SK-N-SH (cell line): ENCODE data around the gene NMNAT2. TPM values are rescaled to one million over a fixed set of nuclear protein-coding genes. Genes with fewer than 3 reads are reported as not detected.

Experiments used
- CTCF ChIA-PET: fragments of 300-600, 350-600 bp; formaldehyde crosslinking; extraction: SDS; loops from one replicate; lab custom pipeline; 2021; lab: Yijun Ruan, JAX
- POLR2A ChIA-PET: fragments of 350-600 bp; sonication (Branson Sonifier 250); formaldehyde crosslinking; extraction: SDS; loops from one replicate; lab custom pipeline; 2020; ENCODE audit warnings: antibody characterized with exemption, inconsistent platforms; lab: Yijun Ruan, JAX
- DNase-seq: peaks from one replicate; pipeline ENCODE4 v3.0.0; 2012
- H2AFZ ChIP-seq: fragments of 200-600 bp; sonication (generic); 2 replicates; pipeline ENCODE4 v1.8.1; 2016; ENCODE audit warnings: antibody characterized with exemption, mild to moderate bottlenecking, low read depth
- H3F3A ChIP-seq: fragments of 200-600 bp; sonication (generic); replicated peaks from 2 replicates; pipeline ENCODE3; 2016; ENCODE audit warnings: antibody characterized with exemption, mild to moderate bottlenecking; ENCODE audit not compliant: insufficient read depth
- H3K27ac ChIP-seq, 2 experiments: fragments of 200-500 bp in 1 of 2; fragments of 200-600 bp in 1 of 2; sonication (Bioruptor generic) in 1 of 2; sonication (generic), shearing (Covaris generic) in 1 of 2; 2 replicates each; pipeline versions ENCODE4 v1.5.1 to v1.6.1; 2014 to 2016; ENCODE audit warnings: low read depth in 2 of 2, inconsistent platforms in 1 of 2, low read length in 1 of 2, mild to moderate bottlenecking in 1 of 2, mixed read lengths in 1 of 2
- H3K27me3 ChIP-seq: fragments of 200-600 bp; sonication (generic), shearing (Covaris generic); 2 replicates; pipeline ENCODE4 v1.6.1; 2016; ENCODE audit warnings: mixed run types; ENCODE audit not compliant: insufficient read depth
- H3K36me3 ChIP-seq, 2 experiments: fragments of 200-500 bp in 1 of 2; fragments of 200-600 bp in 1 of 2; sonication (Bioruptor generic) in 1 of 2; sonication (generic) in 1 of 2; replicated peaks in 1 of 2; 2 replicates each; pipeline versions ENCODE3 to v1.5.1; 2014 to 2016; ENCODE audit warnings: low read length in 1 of 2, mild to moderate bottlenecking in 1 of 2; ENCODE audit not compliant: insufficient read depth in 2 of 2, control insufficient read depth in 1 of 2
- H3K4me1 ChIP-seq, 2 experiments: fragments of 200-500 bp in 1 of 2; fragments of 200-600 bp in 1 of 2; sonication (Bioruptor generic) in 1 of 2; sonication (generic), shearing (Covaris generic) in 1 of 2; 2 replicates each; pipeline versions ENCODE4 v1.5.1 to v1.6.1; 2014 to 2016; ENCODE audit warnings: low read depth in 1 of 2, low read length in 1 of 2, mixed run types in 1 of 2; ENCODE audit not compliant: insufficient read depth in 2 of 2, control insufficient read depth in 1 of 2
- H3K4me2 ChIP-seq: fragments of 200-600 bp; sonication (generic), shearing (Covaris generic); 2 replicates; pipeline ENCODE4 v1.6.1; 2017; ENCODE audit warnings: mixed run types
- H3K4me3 ChIP-seq, 2 experiments: fragments of 200-500 bp in 1 of 2; fragments of 200-600 bp in 1 of 2; sonication (Bioruptor generic) in 1 of 2; sonication (generic), shearing (Covaris generic) in 1 of 2; 2 replicates each; pipeline versions ENCODE4 v1.5.1 to v1.8.1; 2014 to 2016; ENCODE audit warnings: low read depth in 2 of 2, inconsistent platforms in 1 of 2, low read length in 1 of 2, mild to moderate bottlenecking in 1 of 2, mixed read lengths in 1 of 2, moderate library complexity in 1 of 2
- H3K79me2 ChIP-seq: fragments of 200-600 bp; sonication (generic); 2 replicates; pipeline ENCODE4 v1.8.1; 2017; ENCODE audit warnings: mild to moderate bottlenecking; ENCODE audit not compliant: insufficient read depth
- H3K9ac ChIP-seq: fragments of 200-600 bp; sonication (generic); 2 replicates; pipeline ENCODE4 v1.6.1; 2017; ENCODE audit warnings: mixed run types
- H3K9me2 ChIP-seq: fragments of 200-600 bp; sonication (generic); 2 replicates; pipeline ENCODE4 v1.6.1; 2017; ENCODE audit warnings: mixed run types
- H3K9me3 ChIP-seq: fragments of 200-600 bp; sonication (generic); 2 replicates; pipeline ENCODE4 v1.6.1; 2017; ENCODE audit warnings: mixed run types, mild to moderate bottlenecking, moderate library complexity
- H4K20me1 ChIP-seq: fragments of 200-600 bp; sonication (generic); 2 replicates; pipeline ENCODE4 v1.6.1; 2017; ENCODE audit warnings: mild to moderate bottlenecking, mixed run types; ENCODE audit not compliant: insufficient read depth
- ELF1 ChIP-seq: IDR thresholded peaks from 2 replicates; pipeline ENCODE4 v1.4.0; 2012
- EZH2phosphoT487 ChIP-seq: fragments of 200-600 bp; sonication (generic); IDR thresholded peaks from 2 replicates; pipeline ENCODE4 v1.6.1; 2017; ENCODE audit warnings: low read depth, mixed run types, mild to moderate bottlenecking, antibody characterized with exemption, moderate library complexity, borderline replicate concordance
- FOSL2 ChIP-seq: IDR thresholded peaks from 2 replicates; pipeline ENCODE4 v1.4.0; 2012; ENCODE audit warnings: low read depth, mild to moderate bottlenecking, moderate library complexity, borderline replicate concordance
- FOXJ3 ChIP-seq: sonication (generic); formaldehyde crosslinking; IDR thresholded peaks from 2 replicates; pipeline ENCODE4 v1.5.1; 2020; ENCODE audit warnings: mild to moderate bottlenecking, missing genetic modification reagents
- FOXM1 ChIP-seq: IDR thresholded peaks from 2 replicates; pipeline ENCODE4 v1.4.0; 2012; ENCODE audit warnings: low read depth, mild to moderate bottlenecking
- JUND ChIP-seq: IDR thresholded peaks from 2 replicates; pipeline ENCODE4 v1.4.0; 2012
- MXI1 ChIP-seq: IDR thresholded peaks from 2 replicates; pipeline ENCODE4 v1.6.1; 2012; ENCODE audit warnings: mild to moderate bottlenecking, low read depth, low read length, improper control_type of control experiment
- NFIC ChIP-seq: IDR thresholded peaks from 2 replicates; pipeline ENCODE4 v1.4.0; 2012; ENCODE audit warnings: borderline replicate concordance
- RFX5 ChIP-seq: IDR thresholded peaks from 2 replicates; pipeline ENCODE4 v1.6.1; 2012; ENCODE audit warnings: mild to moderate bottlenecking, improper control_type of control experiment, low read length
- SMC3 ChIP-seq: IDR thresholded peaks from 2 replicates; pipeline ENCODE4 v1.6.1; 2012; ENCODE audit warnings: low read depth, low read length, improper control_type of control experiment
- TAF1 ChIP-seq: IDR thresholded peaks from 2 replicates; pipeline ENCODE4 v1.6.1; 2012; ENCODE audit warnings: low read depth, mild to moderate bottlenecking, low read length, moderate library complexity, borderline replicate concordance
- YY1 ChIP-seq: IDR thresholded peaks from 2 replicates; pipeline ENCODE4 v1.4.0; 2012; ENCODE audit warnings: low read depth, mild to moderate bottlenecking
- WGBS: methylation state at CpG from one replicate; pipeline ENCODE4 v1.1.6; 2017; ENCODE audit warnings: low lambda C conversion rate; 5-methylcytosine and 5-hydroxymethylcytosine counted together
- polyA plus RNA-seq, 3 experiments: library from polyadenylated mRNA; depleted of rRNA; stranded (reverse); fragments of >200 nt; gene quantifications; 2 replicates each; pipeline ENCODE4 v1.2.3, GENCODE V29; 2012
- TF ChIP-seq, protein P1 (sequence below): fragments of 150-350 bp; IDR thresholded peaks from 2 replicates; pipeline ENCODE4 v1.6.1; 2017; ENCODE audit warnings: antibody characterized with exemption, low read length, low read depth, borderline replicate concordance
- TF ChIP-seq, protein P2 (sequence below): IDR thresholded peaks from 2 replicates; pipeline ENCODE4 v1.6.1; 2012; ENCODE audit warnings: mild to moderate bottlenecking, low read depth, low read length, moderate library complexity
- TF ChIP-seq, protein P3 (sequence below): IDR thresholded peaks from 2 replicates; pipeline ENCODE4 v1.4.0; 2012; ENCODE audit warnings: low read depth, borderline replicate concordance
- TF ChIP-seq, protein P4 (sequence below): IDR thresholded peaks from 2 replicates; pipeline ENCODE4 v1.4.0; 2012; ENCODE audit warnings: low read depth, borderline replicate concordance
- TF ChIP-seq, protein P5 (sequence below): fragments of 200-600 bp; sonication (generic); IDR thresholded peaks from 2 replicates; pipeline ENCODE4 v1.6.1; 2017; ENCODE audit warnings: antibody characterized with exemption, mild to moderate bottlenecking, moderate library complexity
- TF ChIP-seq, protein P6 (sequence below): IDR thresholded peaks from 2 replicates; pipeline ENCODE4; 2012

The NMNAT2 gene
- polyA plus RNA-seq, 1 of the 3 experiments (the other 2 are of a cell fraction), result 0.07 TPM

DNA sequence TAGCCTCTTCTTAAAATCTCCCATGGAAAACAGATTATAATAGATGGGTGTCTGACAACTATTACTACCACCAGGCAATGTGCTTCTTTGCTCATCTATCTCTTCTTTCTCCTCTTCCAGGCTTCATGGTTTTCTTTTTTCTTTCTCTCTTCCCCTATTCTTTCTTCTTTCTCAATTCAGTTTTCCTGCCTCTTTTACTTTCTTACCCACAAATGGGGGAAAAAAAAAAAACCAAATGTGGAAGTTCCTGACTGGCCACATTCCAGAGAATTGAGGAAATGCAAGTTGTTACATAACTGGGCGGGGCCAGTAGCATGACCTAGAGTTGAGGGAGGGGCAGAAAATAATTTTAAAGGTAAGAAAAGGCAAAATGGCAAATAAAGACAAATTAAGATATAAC lies 43.2 kb upstream of the NMNAT2 start (continued):
- TF ChIP-seq, protein P1, sequence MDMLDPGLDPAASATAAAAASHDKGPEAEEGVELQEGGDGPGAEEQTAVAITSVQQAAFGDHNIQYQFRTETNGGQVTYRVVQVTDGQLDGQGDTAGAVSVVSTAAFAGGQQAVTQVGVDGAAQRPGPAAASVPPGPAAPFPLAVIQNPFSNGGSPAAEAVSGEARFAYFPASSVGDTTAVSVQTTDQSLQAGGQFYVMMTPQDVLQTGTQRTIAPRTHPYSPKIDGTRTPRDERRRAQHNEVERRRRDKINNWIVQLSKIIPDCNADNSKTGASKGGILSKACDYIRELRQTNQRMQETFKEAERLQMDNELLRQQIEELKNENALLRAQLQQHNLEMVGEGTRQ, result no peak
- TF ChIP-seq EZH2phosphoT487 (no peak), ELF1 (no peak), SMC3 (no peak), TAF1 (no peak)
- TF ChIP-seq, protein P2, sequence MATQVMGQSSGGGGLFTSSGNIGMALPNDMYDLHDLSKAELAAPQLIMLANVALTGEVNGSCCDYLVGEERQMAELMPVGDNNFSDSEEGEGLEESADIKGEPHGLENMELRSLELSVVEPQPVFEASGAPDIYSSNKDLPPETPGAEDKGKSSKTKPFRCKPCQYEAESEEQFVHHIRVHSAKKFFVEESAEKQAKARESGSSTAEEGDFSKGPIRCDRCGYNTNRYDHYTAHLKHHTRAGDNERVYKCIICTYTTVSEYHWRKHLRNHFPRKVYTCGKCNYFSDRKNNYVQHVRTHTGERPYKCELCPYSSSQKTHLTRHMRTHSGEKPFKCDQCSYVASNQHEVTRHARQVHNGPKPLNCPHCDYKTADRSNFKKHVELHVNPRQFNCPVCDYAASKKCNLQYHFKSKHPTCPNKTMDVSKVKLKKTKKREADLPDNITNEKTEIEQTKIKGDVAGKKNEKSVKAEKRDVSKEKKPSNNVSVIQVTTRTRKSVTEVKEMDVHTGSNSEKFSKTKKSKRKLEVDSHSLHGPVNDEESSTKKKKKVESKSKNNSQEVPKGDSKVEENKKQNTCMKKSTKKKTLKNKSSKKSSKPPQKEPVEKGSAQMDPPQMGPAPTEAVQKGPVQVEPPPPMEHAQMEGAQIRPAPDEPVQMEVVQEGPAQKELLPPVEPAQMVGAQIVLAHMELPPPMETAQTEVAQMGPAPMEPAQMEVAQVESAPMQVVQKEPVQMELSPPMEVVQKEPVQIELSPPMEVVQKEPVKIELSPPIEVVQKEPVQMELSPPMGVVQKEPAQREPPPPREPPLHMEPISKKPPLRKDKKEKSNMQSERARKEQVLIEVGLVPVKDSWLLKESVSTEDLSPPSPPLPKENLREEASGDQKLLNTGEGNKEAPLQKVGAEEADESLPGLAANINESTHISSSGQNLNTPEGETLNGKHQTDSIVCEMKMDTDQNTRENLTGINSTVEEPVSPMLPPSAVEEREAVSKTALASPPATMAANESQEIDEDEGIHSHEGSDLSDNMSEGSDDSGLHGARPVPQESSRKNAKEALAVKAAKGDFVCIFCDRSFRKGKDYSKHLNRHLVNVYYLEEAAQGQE, result no peak

DNA sequence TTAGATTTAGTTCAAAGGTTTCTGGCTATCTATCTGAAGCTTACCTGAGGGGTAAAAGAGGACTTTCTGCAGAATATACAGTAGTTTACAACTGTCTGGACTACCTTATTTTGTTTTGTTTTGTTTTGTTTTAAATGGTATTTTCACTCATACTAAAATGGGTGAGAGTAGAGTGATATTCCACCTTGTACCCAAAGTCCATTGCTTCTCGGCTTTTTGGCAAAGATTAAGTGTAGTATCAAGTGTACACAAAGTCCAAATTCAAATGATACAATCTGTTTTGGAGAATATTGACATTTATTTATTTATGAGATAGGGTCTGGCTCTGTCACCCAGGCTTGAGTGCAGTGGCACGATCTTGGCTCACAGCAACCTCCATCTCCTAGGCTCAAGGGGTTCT lies 42.4 kb upstream of the NMNAT2 start:
- CTCF ChIA-PET, result no interaction called here
- Histone ChIP-seq H3K9ac (no peak overlapping the region), H2AFZ (no peak overlapping the region), H3K9me3 (no peaks in the 10 kb centered on the region), H3K9me2 (no peaks in the 10 kb centered on the region), H3K27me3 (no peaks in the 10 kb centered on the region), H3K36me3 (no peaks in the 10 kb centered on the region), H3K27ac (no peak overlapping the region), H3K79me2 (no peaks in the 10 kb centered on the region), H4K20me1 (no peaks in the 10 kb centered on the region), H3K4me1 (no peaks in the 10 kb centered on the region; a peak in 1 of 4 replicates), H3F3A (no peaks in the 10 kb centered on the region), H3K4me2 (no peak overlapping the region), H3K4me3 (no peak overlapping the region)
- no peak for DNase-seq
- WGBS, result 41% methylated on average over 2 of the region's 2 CpGs
- POLR2A ChIA-PET, result no interaction called here
- TF ChIP-seq JUND (no peak), YY1 (no peak), RFX5 (no peak), MXI1 (no peak), FOXJ3 (CRISPR knock-in tag) (no peak), ELF1 (no peak), FOXM1 (no peak), NFIC (no peak), FOSL2 (no peak)
- TF ChIP-seq, protein P3, sequence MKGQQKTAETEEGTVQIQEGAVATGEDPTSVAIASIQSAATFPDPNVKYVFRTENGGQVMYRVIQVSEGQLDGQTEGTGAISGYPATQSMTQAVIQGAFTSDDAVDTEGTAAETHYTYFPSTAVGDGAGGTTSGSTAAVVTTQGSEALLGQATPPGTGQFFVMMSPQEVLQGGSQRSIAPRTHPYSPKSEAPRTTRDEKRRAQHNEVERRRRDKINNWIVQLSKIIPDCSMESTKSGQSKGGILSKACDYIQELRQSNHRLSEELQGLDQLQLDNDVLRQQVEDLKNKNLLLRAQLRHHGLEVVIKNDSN, result no peak
- TF ChIP-seq, protein P2, result no peak
- TF ChIP-seq, protein P4, sequence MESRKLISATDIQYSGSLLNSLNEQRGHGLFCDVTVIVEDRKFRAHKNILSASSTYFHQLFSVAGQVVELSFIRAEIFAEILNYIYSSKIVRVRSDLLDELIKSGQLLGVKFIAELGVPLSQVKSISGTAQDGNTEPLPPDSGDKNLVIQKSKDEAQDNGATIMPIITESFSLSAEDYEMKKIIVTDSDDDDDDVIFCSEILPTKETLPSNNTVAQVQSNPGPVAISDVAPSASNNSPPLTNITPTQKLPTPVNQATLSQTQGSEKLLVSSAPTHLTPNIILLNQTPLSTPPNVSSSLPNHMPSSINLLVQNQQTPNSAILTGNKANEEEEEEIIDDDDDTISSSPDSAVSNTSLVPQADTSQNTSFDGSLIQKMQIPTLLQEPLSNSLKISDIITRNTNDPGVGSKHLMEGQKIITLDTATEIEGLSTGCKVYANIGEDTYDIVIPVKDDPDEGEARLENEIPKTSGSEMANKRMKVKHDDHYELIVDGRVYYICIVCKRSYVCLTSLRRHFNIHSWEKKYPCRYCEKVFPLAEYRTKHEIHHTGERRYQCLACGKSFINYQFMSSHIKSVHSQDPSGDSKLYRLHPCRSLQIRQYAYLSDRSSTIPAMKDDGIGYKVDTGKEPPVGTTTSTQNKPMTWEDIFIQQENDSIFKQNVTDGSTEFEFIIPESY, result no peak
- TF ChIP-seq, protein P5, sequence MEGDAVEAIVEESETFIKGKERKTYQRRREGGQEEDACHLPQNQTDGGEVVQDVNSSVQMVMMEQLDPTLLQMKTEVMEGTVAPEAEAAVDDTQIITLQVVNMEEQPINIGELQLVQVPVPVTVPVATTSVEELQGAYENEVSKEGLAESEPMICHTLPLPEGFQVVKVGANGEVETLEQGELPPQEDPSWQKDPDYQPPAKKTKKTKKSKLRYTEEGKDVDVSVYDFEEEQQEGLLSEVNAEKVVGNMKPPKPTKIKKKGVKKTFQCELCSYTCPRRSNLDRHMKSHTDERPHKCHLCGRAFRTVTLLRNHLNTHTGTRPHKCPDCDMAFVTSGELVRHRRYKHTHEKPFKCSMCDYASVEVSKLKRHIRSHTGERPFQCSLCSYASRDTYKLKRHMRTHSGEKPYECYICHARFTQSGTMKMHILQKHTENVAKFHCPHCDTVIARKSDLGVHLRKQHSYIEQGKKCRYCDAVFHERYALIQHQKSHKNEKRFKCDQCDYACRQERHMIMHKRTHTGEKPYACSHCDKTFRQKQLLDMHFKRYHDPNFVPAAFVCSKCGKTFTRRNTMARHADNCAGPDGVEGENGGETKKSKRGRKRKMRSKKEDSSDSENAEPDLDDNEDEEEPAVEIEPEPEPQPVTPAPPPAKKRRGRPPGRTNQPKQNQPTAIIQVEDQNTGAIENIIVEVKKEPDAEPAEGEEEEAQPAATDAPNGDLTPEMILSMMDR, result no peak
- TF ChIP-seq, protein P6, sequence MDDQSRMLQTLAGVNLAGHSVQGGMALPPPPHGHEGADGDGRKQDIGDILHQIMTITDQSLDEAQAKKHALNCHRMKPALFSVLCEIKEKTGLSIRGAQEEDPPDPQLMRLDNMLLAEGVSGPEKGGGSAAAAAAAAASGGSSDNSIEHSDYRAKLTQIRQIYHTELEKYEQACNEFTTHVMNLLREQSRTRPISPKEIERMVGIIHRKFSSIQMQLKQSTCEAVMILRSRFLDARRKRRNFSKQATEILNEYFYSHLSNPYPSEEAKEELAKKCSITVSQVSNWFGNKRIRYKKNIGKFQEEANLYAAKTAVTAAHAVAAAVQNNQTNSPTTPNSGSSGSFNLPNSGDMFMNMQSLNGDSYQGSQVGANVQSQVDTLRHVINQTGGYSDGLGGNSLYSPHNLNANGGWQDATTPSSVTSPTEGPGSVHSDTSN, result no peak
